ENCODE measurements around the gene CIAO2B.
A peak's percentile ranks its signal among the peaks of the same experiment; 100 is the strongest.

CIAO2B gene

GRCh38 chr16:66928702-66929388, 5.4 kb downstream of the CIAO2B start:
- no peak overlapping the region for H3K4me3 ChIP-seq (ENCODE audit: low read depth, low read length)
- DNase-seq (ENCODE audit: low read depth), result no peak
- TF ChIP-seq CTCF (IDR thresholded peaks at IDR 0.05; ENCODE audit: control insufficient read depth, extremely low read depth, insufficient read depth), result no peak

GRCh38 chr16:66927918-66928649, 6.1 kb downstream of the CIAO2B start:
- DNase-seq (ENCODE audit: low read depth), result no peak
- TF ChIP-seq CTCF (IDR thresholded peaks at IDR 0.05; ENCODE audit: control insufficient read depth, extremely low read depth, insufficient read depth), result no peak
- no peak overlapping the region for H3K4me3 ChIP-seq (ENCODE audit: low read depth, low read length)

GRCh38 chr16:66926961-66927436, 7.2 kb downstream of the CIAO2B start:
- no peak for DNase-seq (ENCODE audit: low read depth)
- no peak for TF ChIP-seq CTCF (IDR thresholded peaks at IDR 0.05; ENCODE audit: control insufficient read depth, extremely low read depth, insufficient read depth)

GRCh38 chr16:66926171-66926947, 7.8 kb downstream of the CIAO2B start:
- no peak overlapping the region for H3K4me3 ChIP-seq (ENCODE audit: low read depth, low read length)
- TF ChIP-seq CTCF (IDR thresholded peaks at IDR 0.05; ENCODE audit: control insufficient read depth, extremely low read depth, insufficient read depth), result no peak
- no peak for DNase-seq (ENCODE audit: low read depth)

More at GRCh38 chr16:66926961-66927436, 7.2 kb downstream of the CIAO2B start:
- H3K4me3 ChIP-seq (ENCODE audit: low read depth, low read length), result no peak overlapping the region

DNA sequence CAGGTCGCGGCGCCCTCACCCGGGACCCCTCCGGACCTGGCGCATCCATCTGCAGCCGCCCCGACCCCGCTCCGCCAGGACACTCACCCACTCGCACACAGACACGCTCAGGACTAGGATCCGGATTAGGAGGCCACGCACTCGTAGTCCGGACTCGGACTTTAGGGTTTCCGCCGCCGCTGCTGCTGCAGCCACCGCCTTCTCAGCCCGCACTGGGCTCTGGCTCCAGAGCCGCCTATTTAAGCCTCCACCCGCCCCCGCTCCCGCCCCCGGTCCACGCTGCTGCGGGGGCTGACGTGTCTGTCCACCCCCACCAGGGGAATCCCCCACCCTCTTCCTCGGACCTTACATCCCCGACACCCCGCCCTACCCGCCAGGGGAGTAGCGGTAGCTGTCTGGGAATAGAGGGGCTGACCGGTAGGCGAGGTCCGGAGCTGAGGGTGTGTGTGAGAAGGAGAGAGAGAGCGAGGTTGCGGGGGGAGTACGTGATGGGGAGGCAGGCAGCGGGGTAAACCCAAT, 8.8 kb downstream of the CIAO2B start, which contains the start of gene RRAD:
Gene RRAD (minus strand): TSS at position 214 of the 519 bp plus-strand sequence. CDS start 356 bp downstream, outside the sequence.
- no peak for TF ChIP-seq CTCF (IDR thresholded peaks at IDR 0.05; ENCODE audit: control insufficient read depth, extremely low read depth, insufficient read depth)
- H3K4me3 ChIP-seq (ENCODE audit: low read depth, low read length), result no peak within 1 kb of the TSS
- no peak for DNase-seq (ENCODE audit: low read depth)

DNA sequence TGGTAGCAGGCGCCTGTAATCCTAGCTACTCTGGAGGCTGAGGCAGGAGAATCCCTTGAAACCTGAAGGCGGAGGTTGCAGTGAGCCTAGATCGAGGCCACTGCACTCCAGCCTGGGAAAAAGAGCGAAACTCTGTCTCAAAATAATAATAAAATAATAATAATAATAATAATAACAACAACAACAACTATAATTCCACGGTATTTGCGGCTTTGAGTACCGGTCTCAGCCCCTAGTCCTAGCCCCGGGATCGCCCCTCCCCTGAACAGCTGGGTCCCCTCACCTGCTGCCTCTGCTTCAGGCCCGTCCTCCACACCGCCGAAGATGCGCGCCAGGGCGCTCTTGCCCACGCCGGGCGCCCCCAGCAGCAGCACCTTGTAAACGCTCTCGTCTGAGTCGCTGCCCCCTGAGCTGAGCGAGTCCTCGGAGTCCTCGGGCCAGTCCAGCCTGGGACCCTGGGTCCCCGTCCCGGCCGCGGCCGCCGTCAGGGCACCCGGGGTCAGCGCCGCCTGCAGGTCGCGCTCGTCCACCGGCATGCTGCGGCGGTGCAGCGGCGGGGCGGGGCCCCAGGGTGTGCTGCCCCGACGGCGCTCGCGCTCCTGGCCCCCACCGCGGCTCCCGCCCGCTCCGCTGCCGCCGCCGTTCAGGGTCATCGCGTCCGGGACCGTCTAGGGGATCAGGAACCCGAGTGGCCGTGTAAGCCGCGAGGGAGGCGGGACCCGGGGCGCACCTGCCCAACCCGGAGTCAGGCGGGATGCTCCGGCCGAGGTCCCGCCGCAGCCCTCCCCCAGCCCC, 9.5 kb downstream of the CIAO2B start:
- no peak overlapping the region for H3K4me3 ChIP-seq (ENCODE audit: low read depth, low read length)
- TF ChIP-seq CTCF (IDR thresholded peaks at IDR 0.05; ENCODE audit: control insufficient read depth, extremely low read depth, insufficient read depth), result peak; percentile 34; the same call in 1 of the 2 replicates
- no peak for DNase-seq (ENCODE audit: low read depth)

All from LNCaP clone FGC (cell line).